Coronary artery (tissue), 2 donors: ENCODE data around the gene ZFHX3.
A peak's percentile ranks its signal among the peaks of the same experiment; 100 is the strongest.

Experiments used
- DNase-seq: peaks from one replicate; pipeline ENCODE4 v3.0.0-alpha.2; 2017; ENCODE audit warnings: low spot score
- H3K27ac ChIP-seq, 2 donors: fragments of 200-600 bp; sonication (generic); one replicate each; pipeline ENCODE4 v1.5.1; 2016 to 2019
- H3K4me3 ChIP-seq: fragments of 200-600 bp; sonication (generic); 2 replicates; pipeline ENCODE4 v1.5.1; 2016; ENCODE audit warnings: mild to moderate bottlenecking, moderate library complexity
- CTCF ChIP-seq: fragments of 200-600 bp; sonication (generic); IDR thresholded peaks from one replicate; pipeline ENCODE4 v1.5.1; 2019; ENCODE audit warnings: antibody characterized with exemption

ZFHX3 gene

GRCh38 chr16:73020409-73020884 is 27.5 kb downstream of the ZFHX3 start:
- Histone ChIP-seq H3K4me3 (peak overlapping the region; percentile 58), H3K27ac (peak overlapping the region; percentile 79 to 89)
- DNase-seq = peak; percentile 88
- TF ChIP-seq CTCF = no peak

- TF ChIP-seq CTCF = no peak
- Histone ChIP-seq H3K27ac (peak overlapping the region; percentile 79 to 89), H3K4me3 (peak overlapping the region; percentile 58)
- peak; percentile 76 for DNase-seq
Observed at GRCh38 chr16:73019457-73020362, 28.2 kb downstream of the ZFHX3 start.

- H3K4me3 ChIP-seq = peak overlapping the region; percentile 58
- DNase-seq = no peak
- no peak for TF ChIP-seq CTCF
- H3K27ac ChIP-seq = peak overlapping the region; percentile 79 to 89
Observed at GRCh38 chr16:73018821-73019456, 29.0 kb downstream of the ZFHX3 start.

GRCh38 chr16:73017321-73017720 is 30.6 kb downstream of the ZFHX3 start:
- no peak overlapping the region for H3K4me3 ChIP-seq
- peak overlapping the region in 1 of 2 donors; percentile 43 for H3K27ac ChIP-seq
- no peak for TF ChIP-seq CTCF
- DNase-seq = no peak

GRCh38 chr16:73016488-73016830 is 31.5 kb downstream of the ZFHX3 start:
- Histone ChIP-seq H3K27ac (peak overlapping the region in 1 of 2 donors; percentile 49), H3K4me3 (no peak overlapping the region)
- no peak for DNase-seq
- TF ChIP-seq CTCF = no peak

- Histone ChIP-seq H3K4me3 (no peak overlapping the region), H3K27ac (no peak overlapping the region)
- no peak for TF ChIP-seq CTCF
- DNase-seq = peak; percentile 72
Observed at GRCh38 chr16:73015612-73016487, 32.1 kb downstream of the ZFHX3 start.
